SJSA1 (cell line): ENCODE measurements around the gene VSTM4. TPM values are rescaled to one million over a fixed set of nuclear protein-coding genes. Genes with fewer than 3 reads are reported as not detected.

Experiments used
- DNase-seq, 2 experiments: peaks; one replicate each; pipeline ENCODE4 v3.0.0-alpha.2; 2015 to 2020; ENCODE audit warnings: low spot score in 2 of 2, low read depth in 1 of 2
- H3K27ac ChIP-seq: fragments of 250-450 bp; sonication (Bioruptor Pico); 2 replicates; pipeline ENCODE4 v1.5.1; 2020; ENCODE audit warnings: mild to moderate bottlenecking, moderate library complexity
- H3K27me3 ChIP-seq: fragments of 250-450 bp; sonication (Bioruptor Pico); replicated peaks from 2 replicates; pipeline ENCODE4 v1.5.1; 2020; ENCODE audit warnings: mild to moderate bottlenecking, moderate library complexity
- H3K36me3 ChIP-seq: fragments of 250-450 bp; sonication (Bioruptor Pico); 2 replicates; pipeline ENCODE4 v1.5.1; 2020; ENCODE audit warnings: mild to moderate bottlenecking
- H3K4me1 ChIP-seq: fragments of 250-450 bp; sonication (Bioruptor Pico); replicated peaks from 2 replicates; pipeline ENCODE4 v1.6.1; 2021; ENCODE audit warnings: mild to moderate bottlenecking
- H3K4me3 ChIP-seq: fragments of 250-450 bp; sonication (Bioruptor Pico); 2 replicates; pipeline ENCODE4 v1.5.1; 2020; ENCODE audit warnings: mild to moderate bottlenecking
- H3K9me3 ChIP-seq: fragments of 250-450 bp; sonication (Bioruptor Pico); replicated peaks from 2 replicates; pipeline ENCODE4 v1.5.1; 2020; ENCODE audit warnings: mild to moderate bottlenecking
- total RNA-seq: library from RNA; depleted of rRNA; stranded (reverse); fragments of >200 nt; shearing (Covaris generic); gene quantifications from 2 replicates; pipeline ENCODE4 v1.2.3, GENCODE V29; 2014

Gene VSTM4
- total RNA-seq, 1 experiment from 2014 or later, result 3.7 TPM

DNA sequence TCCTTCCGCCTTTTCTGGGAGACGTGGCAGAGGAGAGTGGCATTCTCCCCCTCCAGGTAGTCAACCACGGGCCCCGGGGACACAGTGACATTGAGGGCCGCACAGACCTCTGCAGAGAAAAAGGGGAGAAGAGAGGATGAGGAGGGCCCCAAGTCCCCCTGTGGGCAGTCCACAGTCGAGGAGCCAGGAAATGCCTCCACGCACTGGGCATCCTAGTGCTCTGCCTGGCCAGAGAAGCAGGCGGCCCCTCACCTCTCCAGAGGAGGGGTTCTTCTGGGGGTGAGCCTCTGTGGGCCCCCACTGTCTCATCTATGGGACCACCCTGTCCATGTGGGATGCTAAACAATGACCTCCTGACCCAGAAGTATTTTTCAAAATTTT is 7.4 kb downstream of the VSTM4 start:
- no peak overlapping the region for H3K27ac ChIP-seq
- H3K27me3 ChIP-seq, result no peaks in the 10 kb centered on the region
- no peaks in the 10 kb centered on the region for H3K36me3 ChIP-seq
- H3K4me3 ChIP-seq, result no peak overlapping the region
- no peaks in the 10 kb centered on the region for H3K4me1 ChIP-seq
- no peak for DNase-seq
- no peaks in the 10 kb centered on the region for H3K9me3 ChIP-seq

DNA sequence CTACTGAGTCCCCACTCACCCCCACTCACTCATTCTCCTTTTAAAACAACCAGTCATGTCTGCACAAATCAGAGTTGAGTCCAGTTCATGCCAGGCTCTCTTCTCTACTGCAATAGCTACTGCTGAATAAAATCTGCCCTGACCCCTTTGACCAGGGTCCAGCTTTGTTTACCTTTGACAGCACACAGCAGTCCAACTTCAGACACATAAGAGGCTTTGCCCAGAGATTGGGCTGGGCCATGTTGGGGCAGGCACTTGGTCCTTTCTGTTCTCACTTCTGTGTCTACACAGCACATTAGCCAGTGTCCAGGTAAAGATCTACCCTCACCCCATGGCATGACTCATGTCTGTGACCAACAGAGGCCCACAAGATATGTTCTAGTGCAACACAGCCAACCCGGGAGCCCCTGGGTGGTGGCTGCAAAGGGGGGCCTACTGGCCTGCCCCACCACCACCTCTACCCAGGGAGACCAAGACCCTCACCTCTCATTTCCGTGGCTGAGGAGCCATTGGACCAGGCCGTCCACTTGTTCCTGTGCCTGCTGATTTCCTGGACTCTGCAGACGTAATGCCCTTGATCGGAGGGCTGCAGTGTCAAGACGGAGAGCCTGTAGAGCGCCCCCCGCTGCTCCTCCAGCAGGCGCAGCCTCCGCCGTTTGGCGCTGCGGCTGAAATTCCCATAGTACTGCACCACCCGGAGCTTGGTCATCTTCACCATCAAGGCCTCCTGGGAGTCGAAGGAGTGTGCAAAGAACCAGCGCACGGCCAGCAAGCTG is 8.0 kb downstream of the VSTM4 start:
- no peak overlapping the region for H3K4me3 ChIP-seq
- H3K9me3 ChIP-seq, result no peaks in the 10 kb centered on the region

DNA sequence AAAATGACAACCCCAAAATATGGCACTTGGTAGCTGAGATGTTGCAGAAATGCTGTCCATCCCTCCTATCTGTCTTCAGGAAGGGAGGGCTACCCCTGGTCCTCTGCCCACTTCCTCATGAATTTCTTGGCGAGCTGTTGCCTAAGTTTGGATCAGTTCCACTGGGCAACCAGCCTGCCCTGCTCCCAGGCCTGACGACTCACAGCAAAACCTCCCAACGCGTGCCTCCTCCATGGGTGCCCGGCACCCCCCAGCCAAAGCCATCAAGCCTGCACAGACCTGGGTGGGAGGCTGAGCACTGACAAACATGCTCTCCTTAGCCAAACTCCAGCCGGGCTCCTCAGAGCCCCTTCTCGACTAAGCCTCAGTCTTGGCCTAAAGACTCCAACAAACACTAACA is 8.9 kb downstream of the VSTM4 start:
- no peak overlapping the region for H3K4me3 ChIP-seq
- H3K4me1 ChIP-seq, result no peaks in the 10 kb centered on the region
- H3K36me3 ChIP-seq, result no peaks in the 10 kb centered on the region
- no peaks in the 10 kb centered on the region for H3K27me3 ChIP-seq
- no peak overlapping the region for H3K27ac ChIP-seq
- DNase-seq, result no peak
- H3K9me3 ChIP-seq, result no peaks in the 10 kb centered on the region

More for the DNA sequence above, 8.0 kb downstream of the VSTM4 start:
- H3K27me3 ChIP-seq, result no peaks in the 10 kb centered on the region
- no peak for DNase-seq
- no peaks in the 10 kb centered on the region for H3K36me3 ChIP-seq
- no peak overlapping the region for H3K27ac ChIP-seq
- H3K4me1 ChIP-seq, result no peaks in the 10 kb centered on the region

DNA sequence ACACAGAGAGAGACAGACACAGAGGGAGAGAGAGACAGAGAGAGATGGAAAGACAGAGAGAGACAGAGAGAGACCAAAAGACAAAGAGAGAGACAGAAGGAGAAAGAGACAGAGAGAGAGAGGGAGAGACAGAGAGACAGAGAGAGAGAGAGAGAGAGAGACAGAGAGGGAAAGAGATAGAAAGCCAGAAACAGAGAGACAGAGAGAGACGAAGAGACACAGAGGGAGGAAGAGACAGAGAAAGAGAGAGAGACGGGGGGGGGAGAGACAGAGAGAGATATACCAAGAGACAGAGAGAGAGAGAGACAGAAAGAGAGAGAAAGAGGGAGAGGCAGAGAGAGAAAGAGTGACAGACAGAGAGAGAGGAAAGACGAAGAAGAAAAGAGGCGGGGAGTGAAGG is 10.2 kb downstream of the VSTM4 start:
- Histone ChIP-seq H3K9me3 (no peaks in the 10 kb centered on the region), H3K36me3 (no peaks in the 10 kb centered on the region), H3K27me3 (no peaks in the 10 kb centered on the region), H3K4me3 (no peak overlapping the region), H3K4me1 (no peaks in the 10 kb centered on the region), H3K27ac (no peak overlapping the region)
- no peak for DNase-seq

DNA sequence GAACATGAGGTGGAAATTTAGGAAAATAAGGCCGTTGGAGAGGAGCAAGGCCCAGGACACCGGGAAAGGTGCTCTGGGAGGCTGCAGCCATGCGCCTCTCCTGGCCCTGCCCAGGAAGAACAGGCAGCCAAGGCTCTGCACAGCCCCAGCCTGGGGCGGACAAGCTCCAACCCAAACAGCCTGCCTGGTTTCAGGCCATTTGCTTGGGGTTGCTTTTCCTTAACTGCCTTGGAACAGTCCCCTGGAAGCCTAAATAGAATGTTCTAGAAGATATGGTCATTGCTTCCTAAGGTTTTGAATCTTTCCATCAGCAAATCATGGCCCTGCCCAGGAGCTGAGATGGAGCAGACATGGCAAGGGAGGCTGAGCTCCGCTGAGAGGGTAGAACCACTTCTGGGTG is 11.0 kb downstream of the VSTM4 start:
- Histone ChIP-seq H3K9me3 (no peaks in the 10 kb centered on the region), H3K4me3 (no peak overlapping the region), H3K4me1 (no peaks in the 10 kb centered on the region), H3K36me3 (no peaks in the 10 kb centered on the region), H3K27ac (no peak overlapping the region), H3K27me3 (no peaks in the 10 kb centered on the region)
- DNase-seq, result no peak

DNA sequence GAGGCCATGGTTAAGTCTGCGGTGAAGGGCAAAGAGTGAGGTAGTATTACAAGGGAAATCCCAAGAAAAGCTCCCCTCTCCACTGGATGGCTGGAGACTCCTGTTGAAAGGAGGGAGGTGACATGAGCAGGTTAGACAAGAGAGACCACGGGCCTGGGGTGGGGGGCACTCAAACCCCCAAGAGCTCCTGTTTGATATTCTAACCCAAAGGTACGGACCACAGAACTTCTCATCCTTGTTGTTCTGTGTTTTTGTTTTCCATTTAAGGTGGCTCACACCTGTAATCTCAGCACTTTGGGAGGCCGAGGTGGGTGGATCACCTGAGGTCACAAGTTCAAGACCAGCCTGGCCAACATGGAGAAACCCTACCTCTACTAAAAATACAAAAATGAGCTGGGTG is 11.6 kb downstream of the VSTM4 start:
- Histone ChIP-seq H3K27me3 (no peaks in the 10 kb centered on the region), H3K4me1 (no peaks in the 10 kb centered on the region), H3K9me3 (no peaks in the 10 kb centered on the region), H3K36me3 (no peaks in the 10 kb centered on the region), H3K4me3 (no peak overlapping the region), H3K27ac (no peak overlapping the region)
- DNase-seq, result no peak

DNA sequence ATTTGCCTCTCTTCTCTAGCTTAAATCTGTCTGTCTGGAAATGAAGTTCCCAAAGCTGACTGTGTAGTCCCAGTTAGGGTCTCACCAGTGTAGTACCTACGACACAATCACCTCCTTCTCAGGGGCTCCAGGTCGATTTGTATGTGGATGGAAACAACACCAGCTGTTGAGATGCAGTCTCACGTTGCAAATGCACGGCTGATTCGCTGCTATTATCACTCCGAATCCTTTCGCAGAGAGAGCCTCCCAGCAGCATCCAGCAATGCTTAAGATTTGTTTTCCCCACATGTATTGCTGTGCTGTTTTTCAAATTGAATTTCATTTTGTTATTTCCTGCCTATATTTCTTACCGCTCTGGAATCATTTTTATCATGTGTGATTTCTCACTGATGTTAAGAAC is 16.3 kb downstream of the VSTM4 start:
- H3K36me3 ChIP-seq, result no peaks in the 10 kb centered on the region
- no peak for DNase-seq
- no peak overlapping the region for H3K27ac ChIP-seq
- H3K27me3 ChIP-seq, result no peaks in the 10 kb centered on the region
- H3K4me1 ChIP-seq, result no peaks in the 10 kb centered on the region
- H3K9me3 ChIP-seq, result no peaks in the 10 kb centered on the region
- H3K4me3 ChIP-seq, result no peak overlapping the region

DNA sequence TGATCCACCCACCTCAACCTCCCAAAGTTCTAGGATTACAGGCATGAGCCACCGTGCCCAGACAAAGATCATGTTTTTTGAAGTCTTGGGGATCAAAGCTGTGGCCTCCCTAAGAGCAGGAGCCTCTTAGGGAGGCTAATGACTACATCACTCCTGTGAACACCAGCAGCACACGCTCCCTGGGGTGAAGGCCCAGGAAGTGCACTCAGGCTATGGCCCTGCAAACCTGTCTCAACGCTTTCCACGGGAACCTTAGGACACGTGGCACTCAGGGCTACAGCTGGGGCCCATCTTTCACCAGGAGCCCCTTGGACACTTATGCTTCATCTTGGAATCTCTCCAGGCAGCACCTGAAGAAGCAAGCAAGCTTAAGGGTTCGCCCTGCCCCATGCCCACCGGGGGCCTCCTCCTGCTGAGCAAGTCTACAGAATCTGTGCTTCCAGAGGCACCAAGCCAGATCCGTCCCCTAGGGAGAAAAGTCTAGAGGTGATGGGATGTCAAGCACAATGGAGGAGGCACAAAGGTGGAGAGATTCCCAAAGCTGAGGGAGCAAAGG is 18.4 kb downstream of the VSTM4 start:
- Histone ChIP-seq H3K27ac (no peak overlapping the region), H3K9me3 (no peaks in the 10 kb centered on the region), H3K4me1 (no peaks in the 10 kb centered on the region), H3K27me3 (no peaks in the 10 kb centered on the region), H3K4me3 (no peak overlapping the region), H3K36me3 (no peaks in the 10 kb centered on the region)
- DNase-seq, result no peak

DNA sequence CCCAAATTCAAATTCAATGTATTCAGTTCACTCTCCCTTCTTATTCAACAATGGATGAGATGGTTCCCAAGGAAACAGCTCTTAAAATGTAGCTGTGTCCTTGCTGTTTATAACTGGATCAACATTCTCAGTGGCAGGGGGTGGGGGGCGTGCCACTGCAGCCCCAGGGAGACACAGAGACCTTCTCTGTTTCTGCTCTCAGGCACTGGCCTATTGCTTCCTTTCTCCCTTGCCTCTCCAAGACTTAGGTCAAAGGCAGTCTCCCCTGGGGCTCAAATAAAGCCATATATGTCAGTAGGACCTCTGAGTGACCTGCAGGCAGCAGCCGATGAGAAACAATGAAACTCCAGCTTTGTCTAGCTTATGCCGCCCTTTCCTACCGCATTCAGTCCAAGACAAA is 20.7 kb downstream of the VSTM4 start:
- no peak overlapping the region for H3K27ac ChIP-seq
- no peaks in the 10 kb centered on the region for H3K27me3 ChIP-seq
- H3K36me3 ChIP-seq, result no peaks in the 10 kb centered on the region
- no peak overlapping the region for H3K4me3 ChIP-seq
- no peak for DNase-seq
- no peaks in the 10 kb centered on the region for H3K4me1 ChIP-seq
- H3K9me3 ChIP-seq, result no peaks in the 10 kb centered on the region

DNA sequence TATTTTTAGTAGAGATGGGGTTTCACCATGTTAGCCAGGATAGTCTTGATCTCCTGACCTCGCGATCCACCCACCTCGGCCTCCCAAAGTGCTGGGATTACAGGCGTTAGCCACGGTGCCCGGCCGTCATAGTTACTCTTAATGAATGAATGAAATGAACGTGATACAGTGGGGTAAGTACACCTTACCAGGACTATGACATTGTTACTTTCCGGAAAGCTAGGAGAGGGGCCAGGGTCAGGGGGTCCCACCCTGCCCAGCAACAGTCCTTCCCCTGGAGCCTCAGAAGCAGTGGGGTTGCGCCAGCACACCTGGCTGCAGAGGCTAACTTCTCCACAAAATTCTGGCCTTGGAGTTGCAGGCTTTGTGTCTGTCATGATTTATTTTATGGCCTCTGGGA is 21.4 kb downstream of the VSTM4 start:
- no peak overlapping the region for H3K4me3 ChIP-seq
- H3K27ac ChIP-seq, result no peak overlapping the region
- H3K9me3 ChIP-seq, result no peaks in the 10 kb centered on the region
- no peaks in the 10 kb centered on the region for H3K4me1 ChIP-seq
- H3K36me3 ChIP-seq, result no peaks in the 10 kb centered on the region
- no peaks in the 10 kb centered on the region for H3K27me3 ChIP-seq
- no peak for DNase-seq

DNA sequence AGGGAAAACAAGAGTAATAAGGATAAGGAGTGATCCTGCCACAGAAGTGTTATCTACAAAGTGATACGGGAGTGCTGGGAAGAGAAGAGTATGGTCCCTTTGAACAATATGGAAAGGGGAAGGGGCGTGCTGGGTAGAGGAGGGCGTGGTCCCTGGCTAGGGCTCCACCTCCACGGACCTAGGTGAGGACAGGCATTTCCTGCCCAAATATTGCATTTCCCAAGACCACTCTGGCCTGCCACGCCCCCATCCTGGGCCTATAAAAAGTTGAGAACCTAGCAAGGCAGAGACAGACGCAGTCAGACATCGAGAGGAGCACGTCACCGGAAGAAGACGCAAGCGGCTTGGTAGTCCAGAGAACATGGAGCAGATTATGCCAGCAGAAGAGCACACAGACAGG is 22.8 kb downstream of the VSTM4 start:
- no peak overlapping the region for H3K4me3 ChIP-seq
- H3K27ac ChIP-seq, result no peak overlapping the region
- H3K4me1 ChIP-seq, result no peaks in the 10 kb centered on the region
- H3K9me3 ChIP-seq, result no peaks in the 10 kb centered on the region
- H3K36me3 ChIP-seq, result no peaks in the 10 kb centered on the region
- no peaks in the 10 kb centered on the region for H3K27me3 ChIP-seq
- DNase-seq, result no peak

DNA sequence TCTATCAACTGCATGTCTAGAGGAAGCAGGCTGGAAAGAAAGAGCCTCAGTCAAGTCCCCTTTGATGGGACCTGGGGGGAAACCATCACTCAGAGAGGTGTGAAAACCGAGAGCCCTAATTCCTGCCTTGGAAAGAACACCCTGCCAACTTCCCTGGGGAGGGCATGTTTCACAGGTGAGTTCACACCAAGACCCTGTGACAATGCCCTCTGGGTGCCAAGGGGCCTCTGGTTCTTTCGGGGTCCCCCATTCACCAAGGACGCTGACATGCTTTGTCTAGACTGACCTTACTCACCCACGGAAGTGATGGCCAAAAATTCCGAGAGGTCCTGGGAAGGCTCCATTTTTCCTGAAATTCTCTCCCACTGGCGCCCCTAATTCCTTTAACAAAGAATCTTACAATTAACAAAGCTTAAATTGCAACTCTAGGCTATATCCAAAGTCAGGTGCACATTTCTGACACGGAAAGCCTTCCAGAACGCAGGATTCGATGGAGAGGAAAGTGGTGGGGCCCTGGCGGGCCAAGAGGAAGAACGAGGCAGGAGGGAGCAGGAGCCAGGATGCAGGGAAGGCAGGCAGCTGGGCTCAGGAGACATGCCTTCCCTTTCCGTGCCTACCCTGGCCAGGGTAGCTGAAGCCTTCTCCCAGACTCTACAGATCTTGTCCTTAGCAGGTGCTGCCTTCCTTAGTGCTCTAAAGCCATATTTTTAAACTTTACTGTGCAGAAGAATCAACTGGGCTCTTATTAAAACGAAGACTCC is 23.7 kb downstream of the VSTM4 start:
- no peak overlapping the region for H3K4me3 ChIP-seq
- H3K27me3 ChIP-seq, result no peaks in the 10 kb centered on the region
- no peaks in the 10 kb centered on the region for H3K9me3 ChIP-seq
- DNase-seq, result no peak
- H3K36me3 ChIP-seq, result no peaks in the 10 kb centered on the region
- H3K4me1 ChIP-seq, result no peaks in the 10 kb centered on the region
- no peak overlapping the region for H3K27ac ChIP-seq

DNA sequence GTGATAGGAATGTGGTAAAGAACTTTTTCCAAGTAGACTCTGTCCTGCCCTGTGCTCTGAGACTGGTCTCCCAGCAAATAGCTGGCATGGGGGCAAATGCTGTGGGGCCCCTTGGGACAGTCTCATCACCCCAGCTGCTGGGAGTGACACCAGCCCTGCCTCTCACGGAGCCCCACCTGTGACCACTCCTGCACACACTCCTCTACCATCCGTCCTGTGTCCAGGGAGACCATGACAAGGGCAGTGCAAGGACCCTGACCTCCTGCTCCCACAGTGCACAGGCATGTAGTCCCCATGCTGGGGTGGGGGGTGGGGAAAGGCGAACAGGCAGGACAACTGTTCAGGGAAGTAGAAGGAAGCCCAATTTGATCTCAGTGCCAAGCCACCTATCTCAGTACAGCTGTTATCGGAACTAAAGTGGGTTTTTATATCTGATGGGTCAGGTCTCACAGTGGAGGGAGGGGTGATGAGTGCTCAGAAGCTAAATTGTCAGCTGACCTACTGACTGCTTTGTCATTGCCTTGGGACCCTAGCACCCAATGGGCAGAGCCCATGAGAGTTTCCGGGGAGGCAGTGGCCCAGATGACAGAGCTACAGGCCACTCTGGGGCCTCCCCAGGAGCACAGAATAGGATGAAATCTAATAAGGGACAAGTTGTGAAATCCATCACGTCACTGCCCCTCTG is 24.5 kb downstream of the VSTM4 start:
- no peak for DNase-seq
- Histone ChIP-seq H3K9me3 (no peaks in the 10 kb centered on the region), H3K36me3 (no peaks in the 10 kb centered on the region), H3K27me3 (no peaks in the 10 kb centered on the region), H3K4me1 (no peaks in the 10 kb centered on the region), H3K27ac (no peak overlapping the region), H3K4me3 (no peak overlapping the region)

DNA sequence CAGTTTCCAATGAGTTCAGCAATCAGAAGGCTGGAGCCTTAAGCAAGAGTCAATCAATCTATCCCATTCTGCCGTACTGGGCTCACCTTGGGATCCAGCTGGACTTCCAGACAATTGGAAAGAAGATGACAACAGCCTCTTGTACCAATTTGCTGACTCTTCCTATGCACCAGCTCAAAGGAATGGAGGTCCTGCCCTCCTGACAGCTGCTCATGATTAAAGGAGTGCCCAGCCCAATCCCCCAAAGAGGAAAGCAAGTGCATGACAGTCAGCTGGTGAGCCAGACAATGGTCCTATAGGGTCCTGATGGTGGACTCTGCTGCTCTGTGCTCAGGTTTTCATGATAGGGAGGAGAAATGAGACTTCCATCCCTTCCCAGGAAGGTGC is 25.1 kb downstream of the VSTM4 start:
- no peak for DNase-seq
- H3K4me1 ChIP-seq, result no peaks in the 10 kb centered on the region
- no peak overlapping the region for H3K27ac ChIP-seq
- no peaks in the 10 kb centered on the region for H3K9me3 ChIP-seq
- no peaks in the 10 kb centered on the region for H3K27me3 ChIP-seq
- no peak overlapping the region for H3K4me3 ChIP-seq
- no peaks in the 10 kb centered on the region for H3K36me3 ChIP-seq
